Stomach (tissue), 4 donors: ENCODE measurements around the gene WDSUB1.

Experiments
- EP300 ChIP-seq: sonication (generic); formaldehyde crosslinking; IDR thresholded peaks from one replicate; pipeline ENCODE4 v1.6.1; 2017; ENCODE audit warnings: antibody characterized with exemption
- POLR2A ChIP-seq, 4 donors: fragments of 450-650 bp; IDR thresholded peaks; one replicate each; pipeline ENCODE4 v1.6.1; 2016; ENCODE audit warnings: antibody characterized with exemption in 4 of 4, control low read depth in 2 of 4, mild to moderate bottlenecking in 1 of 4, moderate library complexity in 1 of 4

- TF ChIP-seq EP300, result no peak
- TF ChIP-seq POLR2A (IDR thresholded peaks at IDR 0.05), result no peak
Observed at GRCh38 chr2:159196393-159196925, 90.0 kb downstream of the WDSUB1 start.
